ENCODE data around the gene SH3RF1.

SH3RF1 gene

GRCh38 chr4:169241464-169241863, 29.3 kb downstream of the SH3RF1 start:
- Histone ChIP-seq H3K27me3 (ENCODE audit: control insufficient read depth in 3 of 3, insufficient read depth in 3 of 3, low read depth in 1 of 3, low read length in 3 of 3) (no peaks in the 10 kb centered on the region), H2BK15ac (ENCODE audit: low read length) (no peak overlapping the region), H3K79me1 (ENCODE audit: low read depth, low read length) (peaks cover 5% of the 10 kb centered on the region), H3K36me3 (replicated peaks in 1 of 2; ENCODE audit: control insufficient read depth in 2 of 2, insufficient read depth in 2 of 2, low read length in 2 of 2) (peaks cover 0 to 4% of the 10 kb centered on the region in 2 donors), H3K4me1 (ENCODE audit: control insufficient read depth in 2 of 2, insufficient read depth in 1 of 2, low read depth in 1 of 2, low read length in 2 of 2) (peaks cover 6 to 24% of the 10 kb centered on the region in 2 donors), H3K4me2 (ENCODE audit: insufficient read depth, low read length, poor library complexity, severe bottlenecking) (no peak overlapping the region), H3K23ac (ENCODE audit: low read depth, low read length, poor library complexity) (no peak overlapping the region), H3K9me3 (replicated peaks in 1 of 2; ENCODE audit: control insufficient read depth in 2 of 2, insufficient read depth in 1 of 2, low read depth in 1 of 2, low read length in 2 of 2) (peaks cover 0 to 12% of the 10 kb centered on the region in 2 donors), H2AK5ac (ENCODE audit: low read depth, low read length) (no peak overlapping the region), H2BK120ac (ENCODE audit: low read depth, low read length) (no peak overlapping the region), H4K8ac (ENCODE audit: low read depth, low read length) (no peak overlapping the region), H3K14ac (ENCODE audit: low read length) (no peak overlapping the region), H3K4me3 (ENCODE audit: low read length in 2 of 2) (no peak overlapping the region), H2AFZ (ENCODE audit: low read length) (no peak overlapping the region), H3K9ac (ENCODE audit: low read depth, low read length, poor library complexity) (no peak overlapping the region), H3K27ac (replicated peaks; ENCODE audit: low read length) (no peak overlapping the region), H2BK12ac (ENCODE audit: low read length) (no peak overlapping the region), H3K18ac (ENCODE audit: low read length) (no peak overlapping the region), H4K91ac (ENCODE audit: low read depth, low read length, poor library complexity) (no peak overlapping the region), H2BK5ac (ENCODE audit: low read length) (no peak overlapping the region), H3K4ac (ENCODE audit: low read length) (no peak overlapping the region)
- DNase-seq (ENCODE audit: low spot score): no peak
- WGBS, 2 donors (ENCODE audit: extremely low coverage in 2 of 2, insufficient read length in 2 of 2, insufficient replicate concordance in 1 of 2): no CpG with 5 or more reads among the region's 2 CpGs

- DNase-seq (ENCODE audit: low spot score): no peak
- no peak overlapping the region for H4K91ac ChIP-seq (ENCODE audit: low read depth, low read length, poor library complexity)
- no peak overlapping the region for H2BK5ac ChIP-seq (ENCODE audit: low read length)
- no peak overlapping the region for H3K14ac ChIP-seq (ENCODE audit: low read length)
- no peak overlapping the region for H3K23ac ChIP-seq (ENCODE audit: low read depth, low read length, poor library complexity)
- H3K4me1 ChIP-seq (ENCODE audit: control insufficient read depth in 2 of 2, insufficient read depth in 1 of 2, low read depth in 1 of 2, low read length in 2 of 2): peaks cover 5 to 8% of the 10 kb centered on the region in 2 donors
- H2AK5ac ChIP-seq (ENCODE audit: low read depth, low read length): no peak overlapping the region
- WGBS, 2 donors (ENCODE audit: extremely low coverage in 2 of 2, insufficient read length in 2 of 2, insufficient replicate concordance in 1 of 2): no CpG with 5 or more reads among the region's 7 CpGs
- no peak overlapping the region for H4K8ac ChIP-seq (ENCODE audit: low read depth, low read length)
- peaks cover 0 to 12% of the 10 kb centered on the region in 2 donors for H3K9me3 ChIP-seq (replicated peaks in 1 of 2; ENCODE audit: control insufficient read depth in 2 of 2, insufficient read depth in 1 of 2, low read depth in 1 of 2, low read length in 2 of 2)
- no peak overlapping the region for H3K4me2 ChIP-seq (ENCODE audit: insufficient read depth, low read length, poor library complexity, severe bottlenecking)
- no peak overlapping the region for H3K9ac ChIP-seq (ENCODE audit: low read depth, low read length, poor library complexity)
- no peak overlapping the region for H3K27ac ChIP-seq (replicated peaks; ENCODE audit: low read length)
- no peak overlapping the region for H3K4me3 ChIP-seq (ENCODE audit: low read length in 2 of 2)
- H3K36me3 ChIP-seq (replicated peaks in 1 of 2; ENCODE audit: control insufficient read depth in 2 of 2, insufficient read depth in 2 of 2, low read length in 2 of 2): peaks cover 2 to 4% of the 10 kb centered on the region in 2 donors
- no peak overlapping the region for H2AFZ ChIP-seq (ENCODE audit: low read length)
- H2BK12ac ChIP-seq (ENCODE audit: low read length): no peak overlapping the region
- H3K27me3 ChIP-seq (ENCODE audit: control insufficient read depth in 3 of 3, insufficient read depth in 3 of 3, low read depth in 1 of 3, low read length in 3 of 3): no peaks in the 10 kb centered on the region
- H3K4ac ChIP-seq (ENCODE audit: low read length): no peak overlapping the region
- H2BK120ac ChIP-seq (ENCODE audit: low read depth, low read length): no peak overlapping the region
- no peak overlapping the region for H2BK15ac ChIP-seq (ENCODE audit: low read length)
- H3K18ac ChIP-seq (ENCODE audit: low read length): no peak overlapping the region
- H3K79me1 ChIP-seq (ENCODE audit: low read depth, low read length): peaks cover 5% of the 10 kb centered on the region
Measured at GRCh38 chr4:169239221-169239905, 31.4 kb downstream of the SH3RF1 start.

- Histone ChIP-seq H2BK5ac (ENCODE audit: low read length) (no peak overlapping the region), H4K91ac (ENCODE audit: low read depth, low read length, poor library complexity) (no peak overlapping the region), H3K9me3 (replicated peaks in 1 of 2; ENCODE audit: control insufficient read depth in 2 of 2, insufficient read depth in 1 of 2, low read depth in 1 of 2, low read length in 2 of 2) (peaks cover 0 to 12% of the 10 kb centered on the region in 2 donors), H2BK15ac (ENCODE audit: low read length) (no peak overlapping the region), H3K4ac (ENCODE audit: low read length) (no peak overlapping the region), H3K18ac (ENCODE audit: low read length) (no peak overlapping the region), H3K9ac (ENCODE audit: low read depth, low read length, poor library complexity) (no peak overlapping the region), H3K79me1 (ENCODE audit: low read depth, low read length) (peaks cover 5% of the 10 kb centered on the region), H2AK5ac (ENCODE audit: low read depth, low read length) (no peak overlapping the region), H3K4me1 (ENCODE audit: control insufficient read depth in 2 of 2, insufficient read depth in 1 of 2, low read depth in 1 of 2, low read length in 2 of 2) (peaks cover under 1 to 6% of the 10 kb centered on the region in 2 donors), H3K23ac (ENCODE audit: low read depth, low read length, poor library complexity) (no peak overlapping the region), H3K4me2 (ENCODE audit: insufficient read depth, low read length, poor library complexity, severe bottlenecking) (no peak overlapping the region), H2AFZ (ENCODE audit: low read length) (no peak overlapping the region), H3K27me3 (ENCODE audit: control insufficient read depth in 3 of 3, insufficient read depth in 3 of 3, low read depth in 1 of 3, low read length in 3 of 3) (no peaks in the 10 kb centered on the region), H4K8ac (ENCODE audit: low read depth, low read length) (no peak overlapping the region), H2BK12ac (ENCODE audit: low read length) (no peak overlapping the region), H3K4me3 (ENCODE audit: low read length in 2 of 2) (no peak overlapping the region), H3K27ac (replicated peaks; ENCODE audit: low read length) (no peak overlapping the region), H2BK120ac (ENCODE audit: low read depth, low read length) (no peak overlapping the region), H3K14ac (ENCODE audit: low read length) (no peak overlapping the region), H3K36me3 (replicated peaks in 1 of 2; ENCODE audit: control insufficient read depth in 2 of 2, insufficient read depth in 2 of 2, low read length in 2 of 2) (peaks cover 2 to 4% of the 10 kb centered on the region in 2 donors)
- WGBS, 2 donors (ENCODE audit: extremely low coverage in 2 of 2, insufficient read length in 2 of 2, insufficient replicate concordance in 1 of 2): no CpG with 5 or more reads among the region's 1 CpG
- no peak for DNase-seq (ENCODE audit: low spot score)
Measured at GRCh38 chr4:169238445-169238844, 32.3 kb downstream of the SH3RF1 start.

GRCh38 chr4:169236873-169237626, 33.7 kb downstream of the SH3RF1 start:
- Histone ChIP-seq H3K79me1 (ENCODE audit: low read depth, low read length) (peaks cover 5% of the 10 kb centered on the region), H3K4me1 (ENCODE audit: control insufficient read depth in 2 of 2, insufficient read depth in 1 of 2, low read depth in 1 of 2, low read length in 2 of 2) (peaks cover 0 to 6% of the 10 kb centered on the region in 2 donors), H3K18ac (ENCODE audit: low read length) (no peak overlapping the region), H2AK5ac (ENCODE audit: low read depth, low read length) (no peak overlapping the region), H3K36me3 (replicated peaks in 1 of 2; ENCODE audit: control insufficient read depth in 2 of 2, insufficient read depth in 2 of 2, low read length in 2 of 2) (peaks cover 2 to 4% of the 10 kb centered on the region in 2 donors), H2BK5ac (ENCODE audit: low read length) (no peak overlapping the region), H3K14ac (ENCODE audit: low read length) (no peak overlapping the region), H3K23ac (ENCODE audit: low read depth, low read length, poor library complexity) (no peak overlapping the region), H3K4ac (ENCODE audit: low read length) (no peak overlapping the region), H3K9ac (ENCODE audit: low read depth, low read length, poor library complexity) (no peak overlapping the region), H2BK15ac (ENCODE audit: low read length) (no peak overlapping the region), H3K27ac (replicated peaks; ENCODE audit: low read length) (no peak overlapping the region), H3K4me2 (ENCODE audit: insufficient read depth, low read length, poor library complexity, severe bottlenecking) (no peak overlapping the region), H2AFZ (ENCODE audit: low read length) (no peak overlapping the region), H4K91ac (ENCODE audit: low read depth, low read length, poor library complexity) (no peak overlapping the region), H2BK12ac (ENCODE audit: low read length) (no peak overlapping the region), H3K9me3 (replicated peaks in 1 of 2; ENCODE audit: control insufficient read depth in 2 of 2, insufficient read depth in 1 of 2, low read depth in 1 of 2, low read length in 2 of 2) (peaks cover 0 to 6% of the 10 kb centered on the region in 2 donors), H4K8ac (ENCODE audit: low read depth, low read length) (no peak overlapping the region), H3K4me3 (ENCODE audit: low read length in 2 of 2) (no peak overlapping the region), H3K27me3 (ENCODE audit: control insufficient read depth in 3 of 3, insufficient read depth in 3 of 3, low read depth in 1 of 3, low read length in 3 of 3) (no peaks in the 10 kb centered on the region), H2BK120ac (ENCODE audit: low read depth, low read length) (no peak overlapping the region)
- WGBS, 2 donors (ENCODE audit: extremely low coverage in 2 of 2, insufficient read length in 2 of 2, insufficient replicate concordance in 1 of 2): no CpG with 5 or more reads among the region's 6 CpGs
- no peak for DNase-seq (ENCODE audit: low spot score)
